HUES6 (cell line): ENCODE measurements around the gene LSM3.

ENCODE experiments used
- H3K27ac ChIP-seq: 2 replicates; pipeline ENCODE4 v1.7.0; 2013; ENCODE audit warnings: low read depth, mild to moderate bottlenecking, low read length, inconsistent platforms
- H3K27me3 ChIP-seq: 2 replicates; pipeline ENCODE4 v1.6.1; 2013; ENCODE audit warnings: low read length; ENCODE audit not compliant: control insufficient read depth, insufficient read depth
- H3K36me3 ChIP-seq: 2 replicates; pipeline ENCODE4 v1.6.1; 2013; ENCODE audit warnings: low read length; ENCODE audit not compliant: control insufficient read depth, insufficient read depth
- H3K4me1 ChIP-seq: 2 replicates; pipeline ENCODE4 v1.6.1; 2013; ENCODE audit warnings: low read length; ENCODE audit not compliant: control insufficient read depth, insufficient read depth
- H3K4me3 ChIP-seq: 2 replicates; pipeline ENCODE4 v1.5.1; 2013; ENCODE audit warnings: low read depth, low read length
- H3K9ac ChIP-seq: one replicate; pipeline ENCODE4 v1.6.1; 2013; ENCODE audit warnings: mild to moderate bottlenecking, low read length
- H3K9me3 ChIP-seq: 2 replicates; pipeline ENCODE4 v1.6.1; 2013; ENCODE audit warnings: low read depth, low read length; ENCODE audit not compliant: control insufficient read depth, insufficient read depth

Gene LSM3

DNA sequence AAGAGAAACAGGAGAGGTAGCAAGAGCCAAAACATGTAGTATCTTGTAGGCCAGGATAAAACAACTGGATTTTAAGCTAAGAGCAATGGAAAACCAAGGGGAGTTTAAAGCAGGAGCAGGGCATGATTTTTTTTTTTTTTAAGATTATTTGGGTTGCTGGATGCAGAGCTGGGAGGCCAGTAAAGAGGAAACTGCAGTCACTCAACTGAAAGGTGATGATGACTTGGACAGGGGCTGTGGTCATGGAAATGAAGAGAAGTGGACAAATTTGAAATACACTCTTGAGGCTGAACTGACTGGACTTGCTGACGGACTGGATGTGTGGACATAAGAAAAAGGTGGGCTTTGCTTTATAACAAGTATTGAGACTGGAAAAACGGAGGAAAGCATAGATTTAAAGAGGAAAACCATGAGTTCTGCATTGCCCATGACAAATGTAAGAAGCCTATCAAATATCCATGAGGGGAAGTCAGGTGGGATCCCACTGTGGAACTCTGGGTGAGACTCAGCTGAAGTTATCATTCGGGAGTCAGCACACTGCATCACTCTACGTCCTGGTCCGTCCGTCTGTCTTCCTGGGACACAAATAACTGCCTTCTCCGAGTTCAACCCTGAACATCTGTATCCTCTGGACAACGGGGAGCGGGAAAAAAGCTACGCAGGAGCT is 904 bp upstream of the LSM3 start:
- H3K27ac ChIP-seq = peak overlapping the region; percentile 90; the same call in 1 of the 2 replicates
- peaks cover 26% of the 10 kb centered on the region; the same call in 1 of the 2 replicates for H3K4me1 ChIP-seq
- H3K9me3 ChIP-seq = no peaks in the 10 kb centered on the region
- H3K36me3 ChIP-seq = peaks cover 26% of the 10 kb centered on the region
- peak overlapping the region; percentile 95 for H3K4me3 ChIP-seq
- H3K27me3 ChIP-seq = no peaks in the 10 kb centered on the region
- H3K9ac ChIP-seq = peak overlapping the region; percentile 98

DNA sequence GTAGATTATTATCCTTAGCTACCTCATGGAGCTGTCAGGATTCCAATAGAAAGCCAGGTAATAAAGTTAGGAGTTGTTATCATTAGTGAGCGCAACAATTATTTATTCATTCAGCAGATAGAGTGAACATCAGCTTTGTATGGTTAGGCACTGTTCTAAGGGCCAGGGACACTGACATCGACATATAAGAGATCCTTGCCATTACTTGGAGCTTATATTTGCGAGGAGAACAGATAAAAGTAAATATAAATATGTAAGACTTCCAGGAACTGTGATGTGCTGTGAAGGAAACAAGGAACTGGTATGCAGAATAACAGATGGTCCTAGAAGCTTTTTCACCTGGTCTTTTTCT is 473 bp downstream of the LSM3 start:
- H3K36me3 ChIP-seq = peaks cover 34% of the 10 kb centered on the region
- no peaks in the 10 kb centered on the region for H3K9me3 ChIP-seq
- peak overlapping the region; percentile 90 for H3K27ac ChIP-seq
- H3K27me3 ChIP-seq = no peaks in the 10 kb centered on the region
- H3K9ac ChIP-seq = peak overlapping the region; percentile 98
- H3K4me3 ChIP-seq = peak overlapping the region; percentile 95
- peaks cover 26% of the 10 kb centered on the region; the same call in 1 of the 2 replicates for H3K4me1 ChIP-seq

DNA sequence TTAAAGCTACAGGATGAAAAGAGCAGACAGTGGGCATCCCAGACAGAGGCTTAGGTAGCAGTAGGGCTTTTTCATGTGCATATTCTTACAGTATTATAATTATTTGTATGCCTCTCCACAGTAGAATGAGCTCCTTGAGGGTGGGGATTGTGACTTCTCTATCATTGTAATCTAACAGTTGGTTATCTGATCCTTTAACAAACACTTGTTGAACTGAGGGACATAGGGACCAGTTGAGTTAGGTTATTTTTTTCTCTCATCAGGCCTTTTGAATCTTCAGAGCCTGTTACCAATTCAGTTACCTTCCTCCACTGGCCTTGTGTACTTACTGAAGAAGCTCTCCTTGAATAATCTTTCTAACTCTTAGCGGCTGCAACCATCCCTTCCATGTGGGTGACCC is 1.2 kb downstream of the LSM3 start:
- Histone ChIP-seq H3K27me3 (no peaks in the 10 kb centered on the region), H3K36me3 (peaks cover 37% of the 10 kb centered on the region), H3K4me1 (peaks cover 26% of the 10 kb centered on the region; the same call in 1 of the 2 replicates), H3K9ac (peak overlapping the region; percentile 98), H3K9me3 (no peaks in the 10 kb centered on the region), H3K4me3 (peak overlapping the region; percentile 95), H3K27ac (no peak overlapping the region)

DNA sequence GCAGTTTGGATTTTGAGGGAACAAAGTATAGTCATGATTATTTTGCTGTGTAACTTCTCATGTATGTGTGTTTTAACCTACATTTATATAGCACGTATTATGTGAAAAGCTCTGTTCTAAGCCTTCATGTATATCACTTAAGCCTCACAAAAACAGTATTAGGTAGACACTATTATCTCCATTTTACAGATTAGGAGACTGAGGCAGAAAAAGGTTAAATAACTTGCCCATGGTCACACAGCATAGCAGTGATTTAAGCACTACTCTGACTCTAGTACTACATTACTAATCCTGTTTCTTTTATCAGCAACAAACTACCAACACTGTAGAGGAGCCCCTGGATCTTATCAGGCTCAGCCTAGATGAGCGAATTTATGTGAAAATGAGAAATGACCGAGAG is 2.6 kb downstream of the LSM3 start:
- Histone ChIP-seq H3K27ac (no peak overlapping the region), H3K27me3 (no peaks in the 10 kb centered on the region), H3K4me3 (no peak overlapping the region), H3K36me3 (peaks cover 51% of the 10 kb centered on the region), H3K9ac (no peak overlapping the region), H3K4me1 (peaks cover 16% of the 10 kb centered on the region; the same call in 1 of the 2 replicates), H3K9me3 (no peaks in the 10 kb centered on the region)

DNA sequence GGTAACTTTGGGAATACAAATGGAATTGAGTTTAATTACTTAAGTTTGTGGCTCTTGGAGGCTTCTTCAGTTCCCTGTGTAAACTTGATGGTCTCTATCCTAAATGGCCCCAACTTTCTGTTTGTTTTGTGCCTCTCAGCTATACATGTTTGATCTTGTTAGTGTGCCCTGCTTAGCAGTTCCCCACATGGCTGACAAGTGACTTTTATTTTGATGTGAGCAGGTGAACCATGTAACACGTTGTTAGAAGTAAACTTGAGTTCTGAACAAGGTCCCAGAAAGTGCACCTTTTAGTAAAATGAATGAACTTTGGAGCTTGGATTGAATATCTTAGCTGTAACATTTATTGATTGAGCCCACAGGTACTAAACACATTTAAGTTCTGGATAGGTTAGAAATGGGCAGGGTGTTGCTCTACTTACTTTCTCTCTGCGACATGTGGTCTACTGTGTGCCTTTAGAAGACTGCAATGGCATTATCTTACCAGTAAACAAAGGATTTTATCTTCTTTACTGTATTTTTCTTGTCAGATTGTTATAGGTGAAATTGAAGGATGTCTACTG is 4.5 kb downstream of the LSM3 start:
- no peak overlapping the region for H3K9ac ChIP-seq
- H3K4me3 ChIP-seq = no peak overlapping the region
- H3K4me1 ChIP-seq = 0 out of 2 replicates have a peak, but pooled peaks cover 3% of the 10 kb centered on the region
- no peaks in the 10 kb centered on the region for H3K9me3 ChIP-seq
- H3K27ac ChIP-seq = no peak overlapping the region
- H3K36me3 ChIP-seq = peaks cover 70% of the 10 kb centered on the region
- no peaks in the 10 kb centered on the region for H3K27me3 ChIP-seq

DNA sequence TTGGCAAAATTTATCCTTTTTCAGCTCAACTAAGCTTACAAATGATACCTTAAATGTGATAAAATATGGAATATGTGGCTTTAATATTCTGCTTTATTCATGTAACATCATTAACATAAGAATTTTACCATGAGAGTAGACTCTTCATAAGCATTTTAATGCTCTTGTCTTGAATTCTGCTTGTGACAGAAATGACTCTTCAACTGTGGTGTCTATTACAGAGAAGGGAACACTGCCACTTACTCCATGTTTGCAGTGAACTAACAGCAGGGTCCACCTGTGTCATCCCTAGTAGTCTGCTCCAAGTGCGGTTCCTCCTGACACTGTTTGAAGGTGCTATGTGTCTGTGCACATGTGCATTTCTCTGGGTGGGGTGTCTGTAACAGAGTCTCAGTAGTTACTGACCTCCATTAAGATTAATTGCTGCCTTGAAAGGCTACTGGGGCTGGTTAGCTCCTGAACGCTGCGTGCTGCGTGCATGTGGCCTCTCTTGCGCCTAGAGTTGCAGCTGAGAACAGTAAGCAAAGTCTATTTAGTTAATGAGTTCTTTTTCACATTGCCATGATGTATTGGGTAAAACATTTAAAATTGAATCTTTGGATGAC is 8.3 kb downstream of the LSM3 start:
- H3K9me3 ChIP-seq = no peaks in the 10 kb centered on the region
- H3K36me3 ChIP-seq = peaks cover 62% of the 10 kb centered on the region
- no peaks in the 10 kb centered on the region for H3K4me1 ChIP-seq

DNA sequence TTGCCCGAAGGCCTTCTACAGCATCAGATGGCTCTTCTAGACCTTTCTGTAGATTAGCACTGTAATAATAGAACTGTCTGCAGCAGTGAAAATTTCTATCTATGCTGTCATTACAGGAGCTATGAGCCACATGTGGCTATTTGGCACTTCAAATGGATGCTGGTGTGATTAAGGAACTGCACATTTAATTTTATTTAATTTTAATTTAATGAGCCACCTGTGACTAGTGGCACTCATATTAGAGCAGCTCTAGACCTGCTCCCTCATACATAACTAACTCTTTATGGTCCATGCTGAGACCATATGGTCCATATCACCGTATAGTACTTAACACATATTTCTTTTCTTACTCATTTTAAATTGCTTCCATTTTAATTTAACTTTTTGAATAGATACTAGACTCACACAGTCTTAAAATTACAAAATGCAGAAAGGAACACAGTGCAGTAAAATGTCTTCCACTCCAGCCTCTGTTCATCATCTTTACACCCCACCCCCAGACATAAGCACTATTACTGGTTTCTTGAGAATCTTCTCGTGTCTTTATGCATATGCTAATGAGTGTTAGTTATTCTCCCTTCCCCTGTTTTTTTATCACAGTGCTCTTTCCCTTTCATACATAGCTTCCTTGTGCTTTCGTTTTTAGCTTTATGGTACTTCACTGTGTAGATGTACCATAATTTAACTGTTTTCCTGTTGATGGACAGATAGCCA is 9.6 kb downstream of the LSM3 start:
- peaks cover 50% of the 10 kb centered on the region for H3K36me3 ChIP-seq
- no peak overlapping the region for H3K4me3 ChIP-seq
- no peaks in the 10 kb centered on the region for H3K27me3 ChIP-seq
- H3K9ac ChIP-seq = no peak overlapping the region
- no peaks in the 10 kb centered on the region for H3K4me1 ChIP-seq
- H3K27ac ChIP-seq = no peak overlapping the region
- no peaks in the 10 kb centered on the region for H3K9me3 ChIP-seq

More for the DNA sequence above, 8.3 kb downstream of the LSM3 start:
- no peak overlapping the region for H3K27ac ChIP-seq
- H3K4me3 ChIP-seq = no peak overlapping the region
- no peak overlapping the region for H3K9ac ChIP-seq
- H3K27me3 ChIP-seq = no peaks in the 10 kb centered on the region

DNA sequence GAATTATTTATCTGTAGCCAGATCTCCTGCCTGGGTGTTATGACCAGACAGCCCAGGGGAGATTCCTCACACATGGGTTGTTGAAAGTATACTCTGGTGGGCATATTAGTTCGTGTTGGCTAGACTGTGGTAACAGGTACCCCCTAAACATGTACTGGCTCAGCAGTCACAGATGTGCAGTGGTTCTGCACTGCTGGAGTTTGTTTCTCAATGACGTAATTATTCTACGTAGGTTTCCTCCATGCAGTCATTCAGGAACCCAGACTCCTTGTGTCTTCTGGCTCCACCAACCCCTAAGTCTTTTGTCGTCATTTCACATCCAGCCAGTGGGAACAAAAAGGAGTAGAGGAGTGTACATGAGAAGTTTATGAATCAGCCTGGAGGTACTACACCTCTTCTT is 16.2 kb downstream of the LSM3 start:
- Histone ChIP-seq H3K4me3 (no peak overlapping the region), H3K27me3 (no peaks in the 10 kb centered on the region), H3K27ac (no peak overlapping the region), H3K36me3 (peaks cover 29% of the 10 kb centered on the region), H3K9me3 (no peaks in the 10 kb centered on the region), H3K4me1 (no peaks in the 10 kb centered on the region), H3K9ac (no peak overlapping the region)

DNA sequence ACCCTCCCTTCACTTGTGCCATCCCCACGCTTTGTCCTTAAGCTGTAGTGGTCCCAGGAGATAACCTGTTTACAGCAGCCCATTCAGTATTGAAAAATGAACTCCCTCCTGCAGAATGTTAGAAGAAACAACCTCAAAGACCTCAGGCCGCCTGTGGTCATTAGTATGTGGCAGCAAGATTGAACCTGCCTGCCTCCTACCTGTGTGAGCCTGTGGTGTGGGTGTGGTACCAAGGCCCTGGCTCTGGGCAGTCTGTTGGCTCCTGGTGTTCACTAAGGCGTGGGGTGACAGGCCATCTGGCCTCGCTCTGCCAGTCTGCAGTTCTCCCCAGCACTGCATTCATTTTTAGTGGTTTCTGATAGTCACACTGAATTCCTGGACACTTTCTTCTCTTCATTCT is 21.0 kb downstream of the LSM3 start:
- Histone ChIP-seq H3K27ac (no peak overlapping the region), H3K4me1 (peaks cover 5% of the 10 kb centered on the region), H3K36me3 (peaks cover 29% of the 10 kb centered on the region), H3K27me3 (no peaks in the 10 kb centered on the region), H3K4me3 (no peak overlapping the region), H3K9ac (no peak overlapping the region), H3K9me3 (no peaks in the 10 kb centered on the region)

DNA sequence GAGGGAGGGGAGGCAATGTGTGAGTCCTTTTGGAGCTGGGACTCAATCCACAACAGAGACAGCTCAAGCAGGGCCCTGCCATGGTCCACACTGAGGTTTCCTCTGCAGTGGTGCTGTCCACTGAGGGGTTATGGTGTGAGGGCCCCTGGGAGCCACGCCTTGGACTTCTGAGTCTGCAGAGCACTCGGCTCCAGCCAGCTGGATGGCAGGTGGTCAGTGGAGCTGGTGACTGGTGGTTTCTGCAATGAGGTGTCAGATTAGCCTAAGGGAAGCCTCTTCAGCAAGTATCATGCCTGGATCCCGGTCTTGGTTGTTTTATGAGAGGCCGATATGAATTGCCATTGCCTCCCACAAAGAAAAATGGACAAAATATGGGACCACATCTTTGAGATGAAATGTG is 21.7 kb downstream of the LSM3 start:
- H3K4me3 ChIP-seq = no peak overlapping the region
- no peak overlapping the region for H3K27ac ChIP-seq
- peaks cover 5% of the 10 kb centered on the region for H3K4me1 ChIP-seq
- no peak overlapping the region for H3K9ac ChIP-seq
- no peaks in the 10 kb centered on the region for H3K27me3 ChIP-seq
- peaks cover 29% of the 10 kb centered on the region for H3K36me3 ChIP-seq
- no peaks in the 10 kb centered on the region for H3K9me3 ChIP-seq

DNA sequence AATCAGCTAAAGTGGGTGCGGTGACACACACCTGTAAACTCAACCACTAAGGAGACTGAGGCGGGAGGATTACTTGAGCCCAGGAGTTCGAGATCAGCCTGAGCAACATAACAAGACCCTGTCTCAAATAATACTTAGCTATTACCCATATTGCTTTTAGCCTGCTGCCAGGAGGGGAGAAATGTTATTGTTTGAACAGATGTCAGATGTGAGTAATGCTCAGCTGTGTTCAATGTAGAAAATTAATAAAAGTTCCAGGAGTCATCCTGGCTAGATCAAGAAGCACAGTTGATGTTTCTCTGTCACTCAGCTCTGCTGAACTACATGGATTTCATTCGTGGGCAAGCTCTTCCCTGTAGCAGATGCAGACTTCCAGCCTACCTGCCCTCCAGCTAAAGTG is 22.2 kb downstream of the LSM3 start:
- H3K27me3 ChIP-seq = no peaks in the 10 kb centered on the region
- H3K4me3 ChIP-seq = no peak overlapping the region
- no peak overlapping the region for H3K27ac ChIP-seq
- no peaks in the 10 kb centered on the region for H3K9me3 ChIP-seq
- H3K36me3 ChIP-seq = peaks cover 29% of the 10 kb centered on the region
- H3K4me1 ChIP-seq = peaks cover 5% of the 10 kb centered on the region
- no peak overlapping the region for H3K9ac ChIP-seq
